SK-N-SH treated with all-trans-retinoic acid at 6 μM for 48 hours (cell line): Measurements from ENCODE around the gene CSTB.

Experiments
- ATAC-seq: fragments of 200-7000 bp; cut with Tn5 transposase; 3 replicates; pipeline ENCODE4 v1.9.1; 2020; ENCODE audit warnings: mild to moderate bottlenecking, moderate library complexity
- ARNTL ChIP-seq: fragments of 450-650 bp; formaldehyde crosslinking; IDR thresholded peaks from 2 replicates; pipeline ENCODE4 v1.5.0; 2020; ENCODE audit warnings: low read depth, mild to moderate bottlenecking, moderate library complexity, borderline replicate concordance
- BACH2 ChIP-seq: fragments of 250-450 bp; sonication (Bioruptor Pico); IDR thresholded peaks from 2 replicates; pipeline ENCODE4 v1.9.0; 2021; ENCODE audit warnings: mild to moderate bottlenecking, borderline replicate concordance
- CSRNP3 ChIP-seq: fragments of 250-450 bp; sonication (Bioruptor Pico); IDR thresholded peaks from 2 replicates; pipeline ENCODE4 v1.5.1; 2021; ENCODE audit warnings: mild to moderate bottlenecking, moderate library complexity
- ESRRG ChIP-seq: fragments of 250-450 bp; sonication (Bioruptor Pico); IDR thresholded peaks from 2 replicates; pipeline ENCODE4 v1.6.1; 2021; ENCODE audit warnings: mild to moderate bottlenecking
- GLIS3 ChIP-seq: fragments of 250-450 bp; sonication (Bioruptor Pico); IDR thresholded peaks from 2 replicates; pipeline ENCODE4 v1.5.0; 2020; ENCODE audit warnings: mild to moderate bottlenecking, moderate library complexity
- PPARA ChIP-seq: fragments of 250-450 bp; sonication (Bioruptor Pico); IDR thresholded peaks from 2 replicates; pipeline ENCODE4 v1.5.0; 2020; ENCODE audit warnings: mild to moderate bottlenecking, borderline replicate concordance
- RARB ChIP-seq: fragments of 250-450 bp; sonication (Bioruptor Pico); IDR thresholded peaks from 2 replicates; pipeline ENCODE4 v1.8.0; 2021; ENCODE audit warnings: mild to moderate bottlenecking, moderate library complexity
- TCF4 ChIP-seq: fragments of 250-450 bp; sonication (Bioruptor Pico); IDR thresholded peaks from 2 replicates; pipeline ENCODE4 v1.8.0; 2021; ENCODE audit warnings: mild to moderate bottlenecking, moderate library complexity, borderline replicate concordance
- ZFP3 ChIP-seq: fragments of 250-450 bp; sonication (Bioruptor Pico); IDR thresholded peaks from 2 replicates; pipeline ENCODE4 v1.5.0; 2020; ENCODE audit warnings: mild to moderate bottlenecking, moderate library complexity
- ZFP30 ChIP-seq: fragments of 450-650 bp; formaldehyde crosslinking; IDR thresholded peaks from 2 replicates; pipeline ENCODE4 v1.5.0; 2022; ENCODE audit warnings: mild to moderate bottlenecking, moderate library complexity
- ZNF70 ChIP-seq: fragments of 450-650 bp; formaldehyde crosslinking; IDR thresholded peaks from 2 replicates; pipeline ENCODE4 v1.5.0; 2020; ENCODE audit warnings: mild to moderate bottlenecking, moderate library complexity
- ZNF8 ChIP-seq: fragments of 450-650 bp; formaldehyde crosslinking; IDR thresholded peaks from 2 replicates; pipeline ENCODE4 v1.5.0; 2020; ENCODE audit warnings: mild to moderate bottlenecking, moderate library complexity
- TF ChIP-seq, protein P1 (sequence below): fragments of 250-450 bp; sonication (Bioruptor Pico); IDR thresholded peaks from 2 replicates; pipeline ENCODE4 v1.5.0; 2020; ENCODE audit warnings: mild to moderate bottlenecking, moderate library complexity
- TF ChIP-seq, protein P2 (sequence below): fragments of 250-450 bp; sonication (Bioruptor Pico); IDR thresholded peaks from 2 replicates; pipeline ENCODE4 v1.5.1; 2020; ENCODE audit warnings: low read depth, mild to moderate bottlenecking, moderate library complexity

Gene CSTB

GRCh38 chr21:43786807-43787440, 10.8 kb upstream of the CSTB start:
- no peak for TF ChIP-seq ESRRG (CRISPR knock-in tag)
- TF ChIP-seq BACH2 (CRISPR knock-in tag) = no peak
- TF ChIP-seq RARB (CRISPR knock-in tag) = no peak
- TF ChIP-seq, protein P1, sequence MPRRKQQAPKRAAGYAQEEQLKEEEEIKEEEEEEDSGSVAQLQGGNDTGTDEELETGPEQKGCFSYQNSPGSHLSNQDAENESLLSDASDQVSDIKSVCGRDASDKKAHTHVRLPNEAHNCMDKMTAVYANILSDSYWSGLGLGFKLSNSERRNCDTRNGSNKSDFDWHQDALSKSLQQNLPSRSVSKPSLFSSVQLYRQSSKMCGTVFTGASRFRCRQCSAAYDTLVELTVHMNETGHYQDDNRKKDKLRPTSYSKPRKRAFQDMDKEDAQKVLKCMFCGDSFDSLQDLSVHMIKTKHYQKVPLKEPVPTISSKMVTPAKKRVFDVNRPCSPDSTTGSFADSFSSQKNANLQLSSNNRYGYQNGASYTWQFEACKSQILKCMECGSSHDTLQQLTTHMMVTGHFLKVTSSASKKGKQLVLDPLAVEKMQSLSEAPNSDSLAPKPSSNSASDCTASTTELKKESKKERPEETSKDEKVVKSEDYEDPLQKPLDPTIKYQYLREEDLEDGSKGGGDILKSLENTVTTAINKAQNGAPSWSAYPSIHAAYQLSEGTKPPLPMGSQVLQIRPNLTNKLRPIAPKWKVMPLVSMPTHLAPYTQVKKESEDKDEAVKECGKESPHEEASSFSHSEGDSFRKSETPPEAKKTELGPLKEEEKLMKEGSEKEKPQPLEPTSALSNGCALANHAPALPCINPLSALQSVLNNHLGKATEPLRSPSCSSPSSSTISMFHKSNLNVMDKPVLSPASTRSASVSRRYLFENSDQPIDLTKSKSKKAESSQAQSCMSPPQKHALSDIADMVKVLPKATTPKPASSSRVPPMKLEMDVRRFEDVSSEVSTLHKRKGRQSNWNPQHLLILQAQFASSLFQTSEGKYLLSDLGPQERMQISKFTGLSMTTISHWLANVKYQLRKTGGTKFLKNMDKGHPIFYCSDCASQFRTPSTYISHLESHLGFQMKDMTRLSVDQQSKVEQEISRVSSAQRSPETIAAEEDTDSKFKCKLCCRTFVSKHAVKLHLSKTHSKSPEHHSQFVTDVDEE (CRISPR knock-in tag) = no peak
- no peak for TF ChIP-seq ZFP3
- TF ChIP-seq TCF4 = no peak
- TF ChIP-seq CSRNP3 (CRISPR knock-in tag) = no peak
- TF ChIP-seq ZFP30 (CRISPR knock-in tag) = no peak
- TF ChIP-seq, all 23 proteins: peak for 0
- ATAC-seq = no peak

GRCh38 chr21:43786300-43786806, 10.2 kb upstream of the CSTB start:
- ATAC-seq = no peak
- TF ChIP-seq BACH2 (CRISPR knock-in tag) (no peak), ZNF70 (CRISPR knock-in tag) (no peak)

GRCh38 chr21:43785134-43785533, 9.0 kb upstream of the CSTB start:
- ATAC-seq = no peak
- TF ChIP-seq, protein P2, sequence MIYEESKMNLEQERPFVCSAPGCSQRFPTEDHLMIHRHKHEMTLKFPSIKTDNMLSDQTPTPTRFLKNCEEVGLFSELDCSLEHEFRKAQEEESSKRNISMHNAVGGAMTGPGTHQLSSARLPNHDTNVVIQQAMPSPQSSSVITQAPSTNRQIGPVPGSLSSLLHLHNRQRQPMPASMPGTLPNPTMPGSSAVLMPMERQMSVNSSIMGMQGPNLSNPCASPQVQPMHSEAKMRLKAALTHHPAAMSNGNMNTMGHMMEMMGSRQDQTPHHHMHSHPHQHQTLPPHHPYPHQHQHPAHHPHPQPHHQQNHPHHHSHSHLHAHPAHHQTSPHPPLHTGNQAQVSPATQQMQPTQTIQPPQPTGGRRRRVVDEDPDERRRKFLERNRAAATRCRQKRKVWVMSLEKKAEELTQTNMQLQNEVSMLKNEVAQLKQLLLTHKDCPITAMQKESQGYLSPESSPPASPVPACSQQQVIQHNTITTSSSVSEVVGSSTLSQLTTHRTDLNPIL (CRISPR knock-in tag) = no peak

GRCh38 chr21:43783098-43783700, 7.1 kb upstream of the CSTB start:
- TF ChIP-seq ESRRG (CRISPR knock-in tag) = no peak
- TF ChIP-seq ARNTL (CRISPR knock-in tag) = no peak
- TF ChIP-seq PPARA (CRISPR knock-in tag) = no peak
- TF ChIP-seq ZFP3 = no peak
- TF ChIP-seq ZNF8 (CRISPR knock-in tag) = no peak
- no peak for TF ChIP-seq ZNF70 (CRISPR knock-in tag)
- TF ChIP-seq BACH2 (CRISPR knock-in tag) = no peak
- no peak for TF ChIP-seq CSRNP3 (CRISPR knock-in tag)

DNA sequence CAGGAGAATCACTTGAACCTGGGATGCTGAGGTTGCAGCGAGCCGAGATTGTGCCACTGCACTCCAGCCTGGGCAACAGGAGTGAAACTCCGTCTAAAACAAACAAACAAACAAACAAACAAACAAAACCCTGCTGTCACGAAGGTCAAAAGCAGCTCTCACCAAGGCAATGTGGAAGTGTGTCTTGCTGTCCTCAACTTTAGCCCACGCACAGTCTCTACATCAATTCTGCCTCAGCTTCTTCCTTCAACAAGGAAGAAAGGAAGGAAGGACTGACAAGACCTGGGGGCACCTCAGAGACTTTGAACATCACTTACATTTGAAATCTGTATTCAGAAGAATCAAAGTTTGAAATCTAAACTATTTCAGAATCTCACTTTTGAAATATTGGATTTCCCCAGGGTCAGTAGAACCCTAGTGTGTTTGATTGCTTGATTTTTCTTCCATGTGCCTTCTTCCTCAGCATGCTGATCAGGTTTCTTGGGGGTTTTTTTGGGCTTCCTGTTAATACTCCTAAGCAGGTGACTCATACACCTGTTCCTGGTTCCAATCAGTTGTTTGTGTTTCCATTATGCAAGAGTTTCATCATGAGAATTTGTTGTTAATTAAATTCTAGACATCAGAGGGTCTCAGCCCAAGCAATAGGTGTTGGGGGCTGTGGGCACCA, 6.5 kb upstream of the CSTB start:
- ATAC-seq = no peak
- no peak for TF ChIP-seq ZFP3
- TF ChIP-seq, all 23 proteins: peak for 0

More at GRCh38 chr21:43783098-43783700, 7.1 kb upstream of the CSTB start:
- no peak for ATAC-seq

- no peak for TF ChIP-seq PPARA (CRISPR knock-in tag)
- TF ChIP-seq CSRNP3 (CRISPR knock-in tag) = no peak
- TF ChIP-seq, protein P2 (CRISPR knock-in tag) = no peak
- TF ChIP-seq ZNF70 (CRISPR knock-in tag) = no peak
- TF ChIP-seq ZFP3 = no peak
- TF ChIP-seq GLIS3 = no peak
- ATAC-seq = no peak
Observed at GRCh38 chr21:43781846-43782245, 5.7 kb upstream of the CSTB start.
